Stimulated activated naive CD8-positive, alpha-beta T cell treated with anti-CD3 and anti-CD28 coated beads, Interleukin-15, Interleukin-2, amounts not matched to agents 100 U/mL and 50 U/mL, for 24 hours (primary cell): ENCODE results near the gene CDR2L.
"Not testable (repeated sequence)": the region's sequence is repeated elsewhere in the genome, so short reads cannot be mapped to it uniquely, and the experiment has no call there.

Experiments used
- ATAC-seq: fragments of 150-1000 bp; cut with Tn5 transposase; one replicate; pipeline ENCODE4 v1.10.0; 2021
- DNase-seq: peaks from one replicate; pipeline ENCODE4 v3.0.0; 2021

The CDR2L gene

GRCh38 chr17:74959826-74960515 lies 27.5 kb upstream of the CDR2L start:
- no peak for DNase-seq
- no peak for ATAC-seq

DNA sequence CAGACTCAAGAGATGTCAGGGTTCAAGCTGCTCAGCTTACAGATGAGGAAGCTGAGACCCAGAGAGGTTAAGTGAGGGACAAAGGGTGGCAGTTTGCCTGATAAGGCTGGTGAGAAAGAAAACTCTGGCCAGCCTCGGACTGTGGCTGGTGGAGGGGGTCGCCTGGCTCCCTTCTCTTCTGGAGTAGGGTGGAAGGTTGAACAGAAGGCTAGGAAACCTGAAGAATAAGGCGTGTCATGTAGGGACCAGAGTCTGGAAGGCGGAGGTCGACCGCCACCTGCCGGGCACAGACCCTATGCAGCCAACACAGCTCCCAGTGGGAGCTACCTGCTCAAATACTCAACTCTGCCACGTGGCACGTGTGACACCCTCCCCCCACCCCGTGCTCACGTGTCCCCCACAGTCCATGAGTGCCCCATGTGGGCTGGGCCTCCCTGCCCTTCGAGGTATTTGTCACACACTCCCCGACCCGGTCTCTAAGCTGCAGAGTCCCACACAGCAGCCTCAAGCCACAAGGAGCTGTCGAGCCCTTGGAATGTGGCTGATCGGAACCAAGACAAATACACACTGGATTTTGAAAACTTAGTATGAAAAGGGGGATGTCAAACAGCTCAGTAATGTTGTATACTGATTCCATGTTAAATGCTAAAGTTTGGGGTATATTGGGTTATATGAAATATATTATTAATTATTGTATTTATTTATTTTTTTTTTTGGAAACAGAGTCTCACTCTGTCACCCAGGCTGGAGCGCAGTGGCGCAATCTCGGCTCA lies 26.7 kb upstream of the CDR2L start:
- DNase-seq: peak; percentile 63
- ATAC-seq: peak; percentile 56

- ATAC-seq (peak; percentile 66), DNase-seq (peak; percentile 89)
Measured at GRCh38 chr17:74961657-74962350, 25.6 kb upstream of the CDR2L start.

DNA sequence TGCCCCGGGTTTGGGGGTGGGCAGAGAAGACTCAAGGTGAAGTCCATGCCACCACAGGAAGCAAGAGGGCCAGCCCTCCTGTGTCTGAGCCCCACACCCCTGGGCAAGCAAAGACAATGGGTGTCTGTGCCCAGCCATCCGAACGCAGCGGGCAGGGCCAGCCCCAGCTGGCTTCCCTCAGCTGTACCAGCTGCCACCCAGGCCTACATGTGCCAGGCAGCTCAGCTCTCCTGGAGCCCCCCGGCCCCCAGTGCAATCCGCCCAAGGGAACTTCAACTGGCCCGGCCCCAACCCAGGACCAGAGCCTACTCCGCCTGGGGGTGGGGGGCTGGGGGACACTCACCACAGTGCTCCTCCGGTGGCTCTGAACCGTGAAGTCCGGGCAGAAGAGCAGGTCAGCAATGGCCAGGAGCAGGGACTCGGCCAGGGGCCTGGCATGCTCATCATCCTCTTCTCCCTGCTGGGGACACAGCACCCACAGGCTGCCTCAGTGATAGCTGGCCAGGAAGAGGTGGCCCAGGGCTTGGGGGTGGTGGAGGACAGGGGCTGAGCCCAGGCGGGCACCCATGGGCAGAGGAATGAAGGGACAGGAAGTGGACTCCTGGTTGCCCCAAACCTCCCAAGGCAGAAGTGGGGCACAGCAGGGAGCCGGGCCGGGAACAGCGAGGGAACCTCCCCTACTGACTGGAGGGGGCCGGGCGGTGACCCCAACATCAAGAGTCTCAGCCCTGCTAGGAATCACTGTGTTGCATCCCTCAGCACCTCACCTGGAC lies 24.6 kb upstream of the CDR2L start:
- no peak for DNase-seq
- ATAC-seq: no peak

DNA sequence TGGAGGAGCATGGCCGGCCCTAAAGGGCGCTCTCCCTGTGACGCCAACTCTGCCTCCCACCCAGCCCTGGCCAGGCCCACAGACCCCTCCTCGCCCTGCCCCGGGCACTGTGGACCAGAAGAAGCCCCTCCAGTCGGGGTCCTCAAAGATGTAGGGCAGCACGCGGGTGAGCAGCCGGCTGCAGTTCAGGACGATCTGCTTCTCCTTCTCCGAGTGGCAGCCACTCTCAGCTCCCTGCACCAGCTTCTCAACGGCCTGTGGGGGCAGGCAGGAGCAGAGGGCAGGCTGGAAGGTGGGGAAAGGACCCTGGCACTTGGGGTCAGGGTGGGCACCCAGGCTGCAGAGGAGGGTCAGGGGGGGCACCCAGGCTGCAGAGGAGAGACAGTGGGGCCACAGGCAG lies 23.8 kb upstream of the CDR2L start:
- ATAC-seq: no peak

GRCh38 chr17:74964246-74964761 lies 23.1 kb upstream of the CDR2L start:
- no peak for ATAC-seq
- DNase-seq: no peak

More for the DNA sequence above, 23.8 kb upstream of the CDR2L start:
- no peak for DNase-seq

GRCh38 chr17:74964988-74965622 lies 22.3 kb upstream of the CDR2L start:
- no peak for ATAC-seq
- DNase-seq: no peak

DNA sequence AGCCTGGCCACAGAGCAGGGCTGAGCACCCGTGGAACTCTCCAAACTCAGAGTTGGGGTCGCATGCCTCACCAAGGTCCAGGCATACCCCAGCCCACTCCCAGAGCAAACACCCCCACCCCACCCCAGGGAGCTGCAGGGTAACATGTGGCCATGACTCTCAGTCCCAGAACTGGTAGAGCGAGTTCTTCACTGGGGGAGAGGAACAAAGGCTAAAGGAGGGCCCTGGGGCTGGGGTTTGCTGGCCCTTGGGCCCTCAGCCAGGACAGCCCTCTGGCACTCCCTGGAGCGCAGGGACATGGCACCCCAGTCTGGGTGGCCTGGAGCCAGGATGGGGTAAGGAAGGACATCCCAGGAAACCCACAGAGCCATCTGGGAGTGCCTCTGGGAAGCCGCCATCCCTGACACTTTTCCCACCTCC lies 19.1 kb upstream of the CDR2L start:
- DNase-seq: no peak
- ATAC-seq: no peak

GRCh38 chr17:74969501-74969900 lies 17.9 kb upstream of the CDR2L start:
- not testable (repeated sequence) for DNase-seq, ATAC-seq

DNA sequence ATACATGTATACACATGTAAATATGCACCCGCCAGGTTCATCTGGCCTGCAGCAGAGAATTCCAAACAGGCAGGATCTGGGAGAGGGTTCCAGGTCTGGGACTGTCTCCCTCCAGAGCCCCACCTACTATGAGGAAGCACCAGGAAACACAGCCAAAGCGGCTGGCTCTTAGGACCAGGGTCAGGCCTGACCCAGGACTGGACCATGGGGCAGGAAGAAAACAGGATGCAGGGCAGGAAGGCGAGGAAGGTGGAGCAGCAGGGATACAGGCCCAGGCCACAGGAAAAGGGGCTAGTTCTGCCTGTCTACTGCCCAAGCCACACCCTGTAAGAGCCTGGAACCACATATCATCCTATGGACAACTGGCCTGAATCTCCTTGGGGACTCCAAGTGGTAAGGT lies 17.0 kb upstream of the CDR2L start:
- ATAC-seq (no peak), DNase-seq (no peak)

- ATAC-seq: no peak
- no peak for DNase-seq
Measured at GRCh38 chr17:74971069-74971841, 16.2 kb upstream of the CDR2L start.

DNA sequence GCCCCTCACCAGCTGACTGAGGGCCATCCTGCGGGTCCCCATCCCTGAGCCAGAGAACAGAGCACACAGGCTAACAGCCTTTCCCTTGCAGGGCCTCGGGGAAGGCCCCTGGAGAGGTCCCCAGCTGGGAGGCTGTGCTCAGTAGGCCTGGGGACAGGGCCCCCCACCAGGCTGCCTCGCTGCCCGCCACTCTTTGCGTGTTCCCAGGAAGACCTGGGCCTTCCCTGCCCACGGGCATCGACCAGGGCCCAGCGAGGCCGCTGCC lies 15.7 kb upstream of the CDR2L start:
- ATAC-seq (no peak), DNase-seq (no peak)

GRCh38 chr17:74972107-74972972 lies 15.1 kb upstream of the CDR2L start, which contains the start of gene HID1:
TSS of gene HID1 (minus strand) at chr17:74972759. CDS start at chr17:74972656, 103 bp downstream.
- DNase-seq: peak; percentile 82
- peak; percentile 86 for ATAC-seq

DNA sequence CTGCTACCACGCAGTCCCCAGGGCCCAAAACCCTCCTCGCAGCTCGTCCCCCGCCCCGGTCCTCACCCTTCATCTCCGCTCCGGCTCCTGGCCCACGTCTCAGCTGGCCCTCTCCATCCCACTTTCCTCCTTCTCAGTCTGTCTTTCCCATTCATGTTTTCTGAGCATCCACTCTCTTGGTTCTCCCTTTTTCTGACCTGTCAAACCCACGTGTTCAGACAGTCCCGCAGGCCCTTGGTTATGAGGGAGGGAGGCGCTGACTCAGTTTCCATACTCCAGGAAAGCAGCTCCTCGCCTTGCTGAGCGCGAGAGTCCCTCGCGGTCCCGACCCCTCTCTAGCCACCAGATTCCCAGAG lies 14.5 kb upstream of the CDR2L start:
- ATAC-seq (no peak), DNase-seq (no peak)

DNA sequence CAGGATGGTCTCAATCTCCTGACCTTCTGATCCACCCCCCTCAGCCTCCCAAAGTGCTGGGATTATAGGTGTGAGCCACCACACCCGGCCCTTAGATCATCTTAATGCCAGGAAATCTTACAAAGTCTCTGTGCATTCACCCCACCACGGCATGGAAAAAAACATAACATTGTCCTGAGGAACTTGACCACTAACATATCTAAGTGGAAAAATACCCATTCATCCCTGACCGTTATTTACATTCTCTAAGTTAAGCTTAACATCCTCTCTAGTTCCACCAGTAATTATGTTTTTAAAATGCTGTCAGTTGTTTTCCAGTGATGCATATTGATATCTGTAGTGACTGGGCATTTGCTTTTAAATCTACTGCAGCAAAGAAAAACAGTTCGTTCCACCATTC lies 11.5 kb upstream of the CDR2L start:
- ATAC-seq (no peak), DNase-seq (no peak)

GRCh38 chr17:74977802-74978201 lies 9.6 kb upstream of the CDR2L start:
- DNase-seq (no peak), ATAC-seq (no peak)

DNA sequence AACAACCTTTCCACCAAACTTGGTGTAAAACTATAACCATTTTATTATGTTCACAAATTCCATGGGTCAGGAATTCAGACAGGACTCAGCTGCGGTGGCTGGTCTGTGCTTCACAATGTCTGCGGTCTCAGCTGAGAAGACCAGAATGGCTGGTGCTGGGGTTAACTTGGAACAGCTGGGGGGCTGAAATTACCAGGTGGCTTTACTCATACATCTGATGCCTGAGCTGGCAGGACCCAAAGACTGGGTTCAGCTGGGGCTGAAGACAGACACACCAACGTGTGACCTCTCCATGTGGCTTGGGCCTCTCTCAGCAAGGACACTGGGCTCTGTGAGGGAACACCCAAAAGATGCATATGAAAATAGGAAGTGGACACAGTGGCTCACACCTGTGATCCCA lies 9.2 kb upstream of the CDR2L start:
- DNase-seq: no peak
- no peak for ATAC-seq

GRCh38 chr17:74979408-74980146 lies 7.9 kb upstream of the CDR2L start:
- DNase-seq: no peak
- ATAC-seq: no peak

GRCh38 chr17:74981318-74981978 lies 6.0 kb upstream of the CDR2L start:
- DNase-seq (no peak), ATAC-seq (peak; percentile 65)
